ENCODE measurements around the gene MYO1F. TPM values are rescaled to one million over a fixed set of nuclear protein-coding genes. Genes with fewer than 3 reads are reported as not detected.

The MYO1F gene
- total RNA-seq, 2 donors from 2014 or later: 6.1 to 9.4 TPM

Other genes with a start within 250 kb of the MYO1F start
- 10 to 100 TPM; 15.4 to 23.8 TPM for gene KANK3, start 234.2 kb downstream of the MYO1F start, total RNA-seq
- 10 to 100 TPM; 25.7 to 26.4 TPM for gene ANGPTL4, start 213.3 kb downstream of the MYO1F start, total RNA-seq
- 100 to 1,000 TPM in 1 of 2 donors, 10 to 100 TPM in 1; 60.7 to 103 TPM for gene RAB11B, start 187.1 kb downstream of the MYO1F start, total RNA-seq
- 100 to 1,000 TPM; 119 to 163 TPM for gene MARCHF2, start 164.1 kb downstream of the MYO1F start, total RNA-seq
- gene HNRNPM, start 132.5 kb downstream of the MYO1F start, total RNA-seq: 100 to 1,000 TPM; 111 to 147 TPM
- 1 to 10 TPM; 2.4 to 5.3 TPM for gene PRAM1, start 74.8 kb downstream of the MYO1F start, total RNA-seq
- gene ZNF414, start 63.3 kb downstream of the MYO1F start, total RNA-seq: 10 to 100 TPM; 24.4 to 59.5 TPM
- gene ADAMTS10, start 33.3 kb upstream of the MYO1F start, total RNA-seq: 10 to 100 TPM in 1 of 2 donors, 1 to 10 TPM in 1; 9.7 to 48.1 TPM
- not detected for gene NFILZ, start 53.2 kb upstream of the MYO1F start, total RNA-seq
- 10 to 100 TPM in 1 of 2 donors, not detected in 1; 10.2 TPM for gene ACTL9, start 121.4 kb upstream of the MYO1F start, total RNA-seq
- gene OR2Z1, start 144.2 kb upstream of the MYO1F start, total RNA-seq: not detected